Stomach (tissue), 4 donors: Measurements from ENCODE around the gene ITGA5.

Experiments
- CTCF ChIP-seq, 7 experiments: fragments of 450-650 bp in 4 of 7; fragments of 200-600 bp in 3 of 7; sonication (generic) in 3 of 7; IDR thresholded peaks; one replicate each; pipeline ENCODE4 v1.5.1; 2016 to 2019; ENCODE audit warnings: antibody characterized with exemption in 7 of 7, control low read depth in 2 of 7, mild to moderate bottlenecking in 1 of 7
- EP300 ChIP-seq: sonication (generic); formaldehyde crosslinking; IDR thresholded peaks from one replicate; pipeline ENCODE4 v1.6.1; 2017; ENCODE audit warnings: antibody characterized with exemption
- POLR2A ChIP-seq, 4 donors: fragments of 450-650 bp; IDR thresholded peaks; one replicate each; pipeline ENCODE4 v1.6.1; 2016; ENCODE audit warnings: antibody characterized with exemption in 4 of 4, control low read depth in 2 of 4, mild to moderate bottlenecking in 1 of 4, moderate library complexity in 1 of 4

- no peak for TF ChIP-seq POLR2A (IDR thresholded peaks at IDR 0.05)
- no peak for TF ChIP-seq CTCF (IDR thresholded peaks at IDR 0.05)
- TF ChIP-seq EP300: no peak
These were observed 24.1 kb downstream of the ITGA5 start for GRCh38 chr12:54394986-54395385.
